K562 (cell line): Measurements from ENCODE around the gene BCL2L15.

Source experiments
- ARHGAP35 ChIP-seq: fragments of 450-650 bp; IDR thresholded peaks from 2 replicates; pipeline ENCODE4 v1.6.1; 2018; ENCODE audit not compliant: partially characterized antibody
- CTCF ChIP-seq, 3 experiments: IDR thresholded peaks in 2 of 3; conservative IDR thresholded peaks in 1 of 3; 2 replicates each; pipeline ENCODE4 v1.5.1; 2011 to 2012; ENCODE audit warnings: low read length in 3 of 3, mild to moderate bottlenecking in 3 of 3, control low read depth in 2 of 3, improper control_type of control experiment in 1 of 3, inconsistent platforms in 1 of 3, low read depth in 1 of 3, mixed read lengths in 1 of 3, moderate library complexity in 1 of 3; ENCODE audit not compliant: insufficient read depth in 2 of 3
- IRF2 ChIP-seq: sonication (generic); formaldehyde crosslinking; IDR thresholded peaks from 2 replicates; pipeline ENCODE4 v1.8.1; 2022; ENCODE audit warnings: mild to moderate bottlenecking, missing genetic modification reagents
- MTA3 ChIP-seq: fragments of 450-650 bp; formaldehyde crosslinking; IDR thresholded peaks from 2 replicates; pipeline ENCODE4 v1.6.1; 2017; ENCODE audit warnings: mild to moderate bottlenecking, borderline replicate concordance
- NFRKB ChIP-seq: fragments of 450-650 bp; IDR thresholded peaks from 2 replicates; pipeline ENCODE4 v1.6.1; 2016; ENCODE audit warnings: low read depth
- NR1H2 ChIP-seq: sonication (generic); formaldehyde crosslinking; IDR thresholded peaks from 2 replicates; pipeline ENCODE4 v1.4.0; 2020; ENCODE audit warnings: mild to moderate bottlenecking, missing genetic modification reagents
- POLR2A ChIP-seq: fragments of 450-650 bp; conservative IDR thresholded peaks from 2 replicates; pipeline ENCODE4 v1.6.1; 2016
- SMAD3 ChIP-seq: fragments of 450-650 bp; formaldehyde crosslinking; conservative IDR thresholded peaks from 2 replicates; pipeline ENCODE4 v1.4.0; 2020; ENCODE audit warnings: mild to moderate bottlenecking
- SRF ChIP-seq, 2 experiments: fragments of 250-450, 450-650 bp in 1 of 2; sonication (Bioruptor Pico) in 1 of 2; sonication (generic) in 1 of 2; formaldehyde crosslinking; IDR thresholded peaks; 2 replicates each; pipeline versions ENCODE4 v1.5.0 to v1.5.1; 2020 to 2022; ENCODE audit warnings: mild to moderate bottlenecking in 1 of 2, missing genetic modification reagents in 1 of 2
- STAT5B ChIP-seq: fragments of 250-450 bp; sonication (Bioruptor Pico); IDR thresholded peaks from 2 replicates; pipeline ENCODE4 v1.8.0; 2021; ENCODE audit warnings: mild to moderate bottlenecking, inconsistent platforms
- ZFP36 ChIP-seq: fragments of 150-350 bp; IDR thresholded peaks from 2 replicates; pipeline ENCODE4 v1.6.1; 2018; ENCODE audit warnings: low read length, low read depth; ENCODE audit not compliant: partially characterized antibody
- ZNF174 ChIP-seq: fragments of 250-450 bp; sonication (Bioruptor Pico); IDR thresholded peaks from 2 replicates; pipeline ENCODE4 v1.4.0; 2020; ENCODE audit warnings: mild to moderate bottlenecking
- ZNF444 ChIP-seq: fragments of 250-450 bp; sonication (Bioruptor Pico); IDR thresholded peaks from 2 replicates; pipeline ENCODE4 v1.4.0; 2020; ENCODE audit warnings: mild to moderate bottlenecking, moderate library complexity

GRCh38 chr1:113929750-113930498 is 42.5 kb upstream of the BCL2L15 start:
- no peak for TF ChIP-seq POLR2A
- TF ChIP-seq ZFP36: no peak
- TF ChIP-seq SRF (CRISPR knock-in tag; IDR thresholded peaks at IDR 0.05): 0 out of 4 replicates have a peak, but pooled peaks of 1 of the 2 experiments have one; percentile 42
- TF ChIP-seq STAT5B (CRISPR knock-in tag): no peak
- no peak for TF ChIP-seq IRF2 (CRISPR knock-in tag)
- peak; percentile 36 to 66 (median 47); a peak in 5 of 6 replicates for TF ChIP-seq CTCF (IDR thresholded peaks at IDR 0.05 in 2 of 3, conservative IDR thresholded peaks at IDR 0.05 in 1 of 3; ENCODE audit: insufficient read depth in 2 of 3, low read depth in 1 of 3, low read length in 3 of 3)
- no peak for TF ChIP-seq ZNF444 (CRISPR knock-in tag)
- peak; percentile 43; the same call in 1 of the 2 replicates for TF ChIP-seq MTA3
- TF ChIP-seq SMAD3: no peak
- TF ChIP-seq NR1H2 (CRISPR knock-in tag): no peak
- no peak for TF ChIP-seq NFRKB
- no peak for TF ChIP-seq ARHGAP35
- no peak for TF ChIP-seq ZNF174
